Transverse colon (tissue), 4 donors: ENCODE results near the gene MGAT5B. TPM values are rescaled to one million over a fixed set of nuclear protein-coding genes. Genes with fewer than 3 reads are reported as not detected.

ENCODE experiments used
- DNase-seq: peaks from one replicate; pipeline ENCODE4 v3.0.0-alpha.2; 2019
- H3K27ac ChIP-seq, 4 donors: fragments of 200-600 bp; sonication (generic); 2 replicates each; pipeline ENCODE4 v1.5.1; 2016 to 2018; ENCODE audit warnings: inconsistent platforms in 4 of 4
- H3K27me3 ChIP-seq: fragments of 200-600 bp; sonication (generic); 2 replicates; pipeline ENCODE4 v1.5.1; 2017; ENCODE audit warnings: inconsistent platforms
- H3K36me3 ChIP-seq, 4 donors: fragments of 200-600 bp; sonication (generic); 2 replicates each; pipeline ENCODE4 v1.5.1; 2017 to 2019; ENCODE audit warnings: inconsistent platforms in 4 of 4
- H3K4me1 ChIP-seq, 4 donors: fragments of 200-600 bp; sonication (generic); 2 replicates each; pipeline ENCODE4 v1.5.1; 2017 to 2020; ENCODE audit warnings: inconsistent platforms in 4 of 4
- H3K4me3 ChIP-seq, 4 donors: fragments of 200-600 bp; sonication (generic); 1 replicate in 1 of 4; 2 replicates in 3 of 4; pipeline versions ENCODE4 v1.5.1 to v1.6.1; 2017 to 2019; ENCODE audit warnings: inconsistent platforms in 4 of 4
- H3K9me3 ChIP-seq, 2 donors: fragments of 200-600 bp; sonication (generic); 2 replicates each; pipeline ENCODE4 v1.5.1; 2017 to 2019; ENCODE audit warnings: inconsistent platforms in 2 of 2
- EP300 ChIP-seq: sonication (generic); formaldehyde crosslinking; IDR thresholded peaks from one replicate; pipeline ENCODE4 v1.6.1; 2017; ENCODE audit warnings: antibody characterized with exemption, low read depth
- POLR2A ChIP-seq: fragments of 450-650 bp; IDR thresholded peaks from one replicate; pipeline ENCODE4 v1.6.1; 2016; ENCODE audit warnings: antibody characterized with exemption, mild to moderate bottlenecking, moderate library complexity
- POLR2AphosphoS5 ChIP-seq, 3 donors: sonication (generic); formaldehyde crosslinking; IDR thresholded peaks; one replicate each; pipeline ENCODE4 v1.6.1; 2016; ENCODE audit warnings: antibody characterized with exemption in 3 of 3
- WGBS, 2 donors: methylation state at CpG; one replicate each; pipeline ENCODE4 v1.1.5; 2018; ENCODE audit warnings: low coverage in 1 of 2; 5-methylcytosine and 5-hydroxymethylcytosine counted together
- in situ Hi-C, 4 donors: fragments of 200-750 bp; cut with MboI; loops; one replicate each; pipeline versions ENCODE4 v1.15.0 to v1.15.1; 2017; ENCODE audit warnings: low sequenced_read_pairs in 3 of 4, low pct_ligation_motif_present in 1 of 4, low pct_unique_long_range_greater_than_20kb in 1 of 4
- intact Hi-C: fragments of 100-400 bp; cut with DNase I; formaldehyde crosslinking; loops from one replicate; pipeline ENCODE4 v1.15.1; 2023; ENCODE audit warnings: low total_unique reads
- total RNA-seq, 4 donors: library from RNA; depleted of rRNA; stranded (reverse); fragments of >200 nt; gene quantifications; one replicate each; pipeline ENCODE4 v1.1.0, GENCODE V29; 2016
- TF ChIP-seq, protein P1 (sequence below), 5 experiments: fragments of 200-600 bp in 3 of 5; fragments of 450-650 bp in 2 of 5; sonication (generic) in 3 of 5; IDR thresholded peaks; 1 replicate in 2 of 5; 2 replicates in 3 of 5; pipeline ENCODE4 v1.5.1; 2016 to 2017; ENCODE audit warnings: antibody characterized with exemption in 5 of 5, inconsistent platforms in 3 of 5, mild to moderate bottlenecking in 2 of 5, moderate library complexity in 1 of 5

Gene MGAT5B
- total RNA-seq, 4 donors from 2014 or later: not detected

DNA sequence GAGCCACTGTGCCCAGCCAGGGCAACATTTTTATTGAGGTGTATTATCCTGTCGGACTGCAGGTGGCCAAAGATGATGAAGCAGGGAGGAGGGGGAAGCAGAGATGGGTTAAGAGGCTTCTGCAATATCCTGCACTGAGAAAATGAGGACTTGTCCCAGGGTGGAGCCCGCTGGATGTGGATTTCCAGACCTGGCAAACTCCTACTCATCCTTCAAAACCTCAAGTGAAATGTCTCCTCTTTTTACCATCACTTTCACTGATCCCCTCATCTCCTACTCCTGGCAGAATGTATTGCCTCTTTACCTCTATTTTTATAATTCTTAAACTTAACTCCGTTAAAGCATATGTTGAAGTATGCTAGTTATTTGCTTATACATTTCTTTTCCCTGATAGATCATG, 60.9 kb downstream of the MGAT5B start:
- TF ChIP-seq POLR2A (no peak), POLR2AphosphoS5 (IDR thresholded peaks at IDR 0.05) (no peak), EP300 (no peak)
- TF ChIP-seq, protein P1, sequence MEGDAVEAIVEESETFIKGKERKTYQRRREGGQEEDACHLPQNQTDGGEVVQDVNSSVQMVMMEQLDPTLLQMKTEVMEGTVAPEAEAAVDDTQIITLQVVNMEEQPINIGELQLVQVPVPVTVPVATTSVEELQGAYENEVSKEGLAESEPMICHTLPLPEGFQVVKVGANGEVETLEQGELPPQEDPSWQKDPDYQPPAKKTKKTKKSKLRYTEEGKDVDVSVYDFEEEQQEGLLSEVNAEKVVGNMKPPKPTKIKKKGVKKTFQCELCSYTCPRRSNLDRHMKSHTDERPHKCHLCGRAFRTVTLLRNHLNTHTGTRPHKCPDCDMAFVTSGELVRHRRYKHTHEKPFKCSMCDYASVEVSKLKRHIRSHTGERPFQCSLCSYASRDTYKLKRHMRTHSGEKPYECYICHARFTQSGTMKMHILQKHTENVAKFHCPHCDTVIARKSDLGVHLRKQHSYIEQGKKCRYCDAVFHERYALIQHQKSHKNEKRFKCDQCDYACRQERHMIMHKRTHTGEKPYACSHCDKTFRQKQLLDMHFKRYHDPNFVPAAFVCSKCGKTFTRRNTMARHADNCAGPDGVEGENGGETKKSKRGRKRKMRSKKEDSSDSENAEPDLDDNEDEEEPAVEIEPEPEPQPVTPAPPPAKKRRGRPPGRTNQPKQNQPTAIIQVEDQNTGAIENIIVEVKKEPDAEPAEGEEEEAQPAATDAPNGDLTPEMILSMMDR (IDR thresholded peaks at IDR 0.05): no peak
- no peak for DNase-seq
- Histone ChIP-seq H3K27me3 (no peaks in the 10 kb centered on the region), H3K4me3 (no peak overlapping the region), H3K4me1 (no peaks in the 10 kb centered on the region), H3K36me3 (no peaks in the 10 kb centered on the region), H3K27ac (no peak overlapping the region), H3K9me3 (no peaks in the 10 kb centered on the region)
- WGBS, 2 donors: 69 to 100% methylated on average over 1 to 3 of the region's 3 CpGs
- intact Hi-C loops: no loop called here
- in situ Hi-C loops: no loop called here

DNA sequence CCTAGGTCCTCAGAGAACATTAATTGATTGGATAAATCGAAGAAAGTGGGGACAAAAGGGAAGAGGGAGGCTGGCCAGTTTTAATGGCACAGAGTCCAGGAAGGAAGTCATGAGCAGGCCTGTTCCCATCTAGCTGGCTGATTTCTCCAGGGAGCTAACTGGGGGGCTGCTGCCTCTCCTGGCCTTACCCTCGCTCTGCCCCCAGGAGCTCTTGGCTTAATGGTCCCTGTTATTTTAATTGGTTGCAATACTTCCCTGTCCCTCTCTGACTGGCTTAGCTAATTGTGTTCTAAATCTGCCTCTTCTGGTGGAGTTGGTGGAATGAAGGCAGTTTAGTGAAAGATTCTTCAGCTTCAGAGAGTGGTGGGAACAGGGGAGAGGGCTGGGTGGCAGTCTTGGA, 61.4 kb downstream of the MGAT5B start:
- TF ChIP-seq EP300 (no peak), POLR2AphosphoS5 (IDR thresholded peaks at IDR 0.05) (no peak), POLR2A (no peak)
- TF ChIP-seq, protein P1 (IDR thresholded peaks at IDR 0.05): no peak
- in situ Hi-C loops: no loop called here

GRCh38 chr17:76930107-76930506, 61.9 kb downstream of the MGAT5B start:
- H3K36me3 ChIP-seq: no peaks in the 10 kb centered on the region
- H3K9me3 ChIP-seq: no peaks in the 10 kb centered on the region
- WGBS, 2 donors: 73% methylated on average over 6 of the region's 6 CpGs; no CpG with 5 or more reads in 1 of the 2 donors
- DNase-seq: no peak
- TF ChIP-seq POLR2AphosphoS5 (IDR thresholded peaks at IDR 0.05) (no peak), POLR2A (no peak), EP300 (no peak)
- TF ChIP-seq, protein P1 (IDR thresholded peaks at IDR 0.05): no peak
- intact Hi-C loops (no loop called here), in situ Hi-C loops (no loop called here)
- H3K4me3 ChIP-seq: no peak overlapping the region
- H3K27ac ChIP-seq: no peak overlapping the region
- no peaks in the 10 kb centered on the region for H3K27me3 ChIP-seq
- no peaks in the 10 kb centered on the region for H3K4me1 ChIP-seq

More for the DNA sequence above, 61.4 kb downstream of the MGAT5B start:
- 58 to 62% methylated on average over 2 of the region's 2 CpGs for WGBS, 2 donors
- Histone ChIP-seq H3K4me1 (no peaks in the 10 kb centered on the region), H3K4me3 (no peak overlapping the region), H3K9me3 (no peaks in the 10 kb centered on the region), H3K27ac (no peak overlapping the region), H3K36me3 (no peaks in the 10 kb centered on the region), H3K27me3 (no peaks in the 10 kb centered on the region)
- intact Hi-C loops: no loop called here
- DNase-seq: no peak

DNA sequence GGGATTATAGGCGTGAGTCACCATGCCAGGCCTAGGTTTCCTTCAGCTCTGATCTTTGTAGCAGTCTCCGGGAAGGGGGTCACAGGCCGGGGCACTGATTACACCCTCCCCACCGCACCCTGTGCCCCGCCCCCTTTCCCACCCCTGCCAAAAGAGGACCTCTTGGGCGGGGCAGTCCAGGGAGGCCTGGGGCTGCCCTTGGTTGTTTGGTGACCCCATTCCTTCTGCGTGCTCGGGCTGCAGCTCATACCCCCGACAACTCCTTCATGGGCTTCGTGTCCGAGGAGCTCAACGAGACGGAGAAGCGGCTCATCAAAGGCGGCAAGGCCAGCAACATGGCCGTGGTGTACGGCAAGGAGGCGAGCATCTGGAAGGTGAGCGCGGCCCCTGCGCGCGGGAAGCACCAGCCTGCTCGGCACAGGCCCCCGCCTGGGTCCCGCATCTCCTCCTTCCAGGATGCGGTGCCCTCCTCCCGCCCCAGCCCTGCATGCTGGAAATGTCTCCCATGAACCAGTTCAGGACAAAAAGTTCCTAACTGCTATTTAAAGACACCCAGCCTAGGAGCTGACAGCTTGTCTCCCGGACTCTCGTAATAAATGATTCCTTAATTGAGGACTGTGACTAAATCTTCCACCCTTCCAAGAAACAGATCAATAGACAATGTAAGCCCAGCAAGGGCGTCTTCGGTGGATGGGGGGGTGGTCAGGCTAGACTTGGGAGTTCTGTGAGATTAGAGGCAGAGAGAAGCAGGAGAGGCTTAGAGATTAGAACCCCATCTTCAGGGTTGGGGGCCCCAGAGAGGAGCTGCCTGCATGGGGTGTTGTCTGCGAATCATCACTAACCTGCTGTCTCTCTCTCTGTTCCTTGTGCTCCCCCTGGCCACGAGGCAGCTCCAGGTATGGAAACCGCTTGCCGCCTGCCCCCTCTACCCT, 64.5 kb downstream of the MGAT5B start:
- Histone ChIP-seq H3K4me1 (no peaks in the 10 kb centered on the region), H3K27me3 (no peaks in the 10 kb centered on the region), H3K9me3 (no peaks in the 10 kb centered on the region), H3K4me3 (no peak overlapping the region), H3K27ac (no peak overlapping the region), H3K36me3 (no peaks in the 10 kb centered on the region)
- TF ChIP-seq, protein P1 (IDR thresholded peaks at IDR 0.05): no peak
- TF ChIP-seq POLR2A (no peak), EP300 (no peak), POLR2AphosphoS5 (IDR thresholded peaks at IDR 0.05) (no peak)
- 60 to 82% methylated on average over 1 to 35 of the region's 36 CpGs for WGBS, 2 donors
- intact Hi-C loops (no loop called here), in situ Hi-C loops (no loop called here)
- no peak for DNase-seq
